ENCODE measurements around the gene ADAMTS5.
A peak's percentile ranks its signal among the peaks of the same experiment; 100 is the strongest.

Gene ADAMTS5

GRCh38 chr21:26948194-26948593 is 18.7 kb downstream of the ADAMTS5 start:
- peak; percentile 50 for DNase-seq (ENCODE audit: low read depth)

GRCh38 chr21:26946744-26947446 is 20.0 kb downstream of the ADAMTS5 start:
- DNase-seq (ENCODE audit: low read depth) = no peak

GRCh38 chr21:26945916-26946675 is 20.8 kb downstream of the ADAMTS5 start:
- DNase-seq (ENCODE audit: low read depth) = peak; percentile 27

- DNase-seq (ENCODE audit: low read depth) = no peak
Measured at GRCh38 chr21:26943921-26944320, 23.0 kb downstream of the ADAMTS5 start.

- peak; percentile 44 for DNase-seq (ENCODE audit: low read depth)
Measured at GRCh38 chr21:26941421-26941820, 25.5 kb downstream of the ADAMTS5 start.

GRCh38 chr21:26939601-26940111 is 27.2 kb downstream of the ADAMTS5 start:
- DNase-seq (ENCODE audit: low read depth) = peak; percentile 78

GRCh38 chr21:26936641-26937040 is 30.2 kb downstream of the ADAMTS5 start:
- no peak for DNase-seq (ENCODE audit: low read depth)

- DNase-seq (ENCODE audit: low read depth) = no peak
Measured at GRCh38 chr21:26935977-26936376, 30.9 kb downstream of the ADAMTS5 start.

- DNase-seq (ENCODE audit: low read depth) = no peak
Measured at GRCh38 chr21:26934383-26934782, 32.5 kb downstream of the ADAMTS5 start.

- peak; percentile 33 for DNase-seq (ENCODE audit: low read depth)
Measured at GRCh38 chr21:26933448-26933847, 33.4 kb downstream of the ADAMTS5 start.

GRCh38 chr21:26925636-26926035 is 41.3 kb downstream of the ADAMTS5 start:
- DNase-seq (ENCODE audit: low read depth) = no peak

- peak; percentile 23 for DNase-seq (ENCODE audit: low read depth)
Measured at GRCh38 chr21:26925122-26925521, 41.8 kb downstream of the ADAMTS5 start.

- DNase-seq (ENCODE audit: low read depth) = no peak
Measured at GRCh38 chr21:26923986-26924385, 42.9 kb downstream of the ADAMTS5 start.

GRCh38 chr21:26920055-26920454 is 46.8 kb downstream of the ADAMTS5 start:
- peak; percentile 12 for DNase-seq (ENCODE audit: low read depth)

GRCh38 chr21:26918323-26919079 is 48.4 kb downstream of the ADAMTS5 start:
- DNase-seq (ENCODE audit: low read depth) = peak; percentile 91

- DNase-seq (ENCODE audit: low read depth) = no peak
Measured at GRCh38 chr21:26916799-26917198, 50.1 kb downstream of the ADAMTS5 start.

- no peak for DNase-seq (ENCODE audit: low read depth)
Measured at GRCh38 chr21:26914557-26914956, 52.3 kb downstream of the ADAMTS5 start.

GRCh38 chr21:26912466-26912865 is 54.4 kb downstream of the ADAMTS5 start:
- DNase-seq (ENCODE audit: low read depth) = no peak

- peak; percentile 55 for DNase-seq (ENCODE audit: low read depth)
Measured at GRCh38 chr21:26909972-26910371, 56.9 kb downstream of the ADAMTS5 start.

GRCh38 chr21:26900980-26901379 is 65.9 kb downstream of the ADAMTS5 start:
- no peak for DNase-seq (ENCODE audit: low read depth)

GRCh38 chr21:26892151-26892550 is 74.7 kb downstream of the ADAMTS5 start:
- DNase-seq (ENCODE audit: low read depth) = no peak

GRCh38 chr21:26888931-26889330 is 78.0 kb downstream of the ADAMTS5 start:
- DNase-seq (ENCODE audit: low read depth) = no peak

- DNase-seq (ENCODE audit: low read depth) = peak; percentile 54
Measured at GRCh38 chr21:26888256-26888655, 78.6 kb downstream of the ADAMTS5 start.

Measured in EH (cell line).